A549 treated with AZD9567 at 1 μM for 4 hours (cell line): ENCODE data around the gene TRO. TPM values are rescaled to one million over a fixed set of nuclear protein-coding genes. Genes with fewer than 3 reads are reported as not detected.

Source experiments
- total RNA-seq: library from RNA; stranded (reverse); fragments of 200-300 nt; extraction: Qiagen RNA extraction; gene quantifications from 5 replicates; pipeline ENCODE4 v1.2.3, GENCODE V29; 2022; ENCODE audit not compliant: insufficient read depth

Gene TRO, protein sequence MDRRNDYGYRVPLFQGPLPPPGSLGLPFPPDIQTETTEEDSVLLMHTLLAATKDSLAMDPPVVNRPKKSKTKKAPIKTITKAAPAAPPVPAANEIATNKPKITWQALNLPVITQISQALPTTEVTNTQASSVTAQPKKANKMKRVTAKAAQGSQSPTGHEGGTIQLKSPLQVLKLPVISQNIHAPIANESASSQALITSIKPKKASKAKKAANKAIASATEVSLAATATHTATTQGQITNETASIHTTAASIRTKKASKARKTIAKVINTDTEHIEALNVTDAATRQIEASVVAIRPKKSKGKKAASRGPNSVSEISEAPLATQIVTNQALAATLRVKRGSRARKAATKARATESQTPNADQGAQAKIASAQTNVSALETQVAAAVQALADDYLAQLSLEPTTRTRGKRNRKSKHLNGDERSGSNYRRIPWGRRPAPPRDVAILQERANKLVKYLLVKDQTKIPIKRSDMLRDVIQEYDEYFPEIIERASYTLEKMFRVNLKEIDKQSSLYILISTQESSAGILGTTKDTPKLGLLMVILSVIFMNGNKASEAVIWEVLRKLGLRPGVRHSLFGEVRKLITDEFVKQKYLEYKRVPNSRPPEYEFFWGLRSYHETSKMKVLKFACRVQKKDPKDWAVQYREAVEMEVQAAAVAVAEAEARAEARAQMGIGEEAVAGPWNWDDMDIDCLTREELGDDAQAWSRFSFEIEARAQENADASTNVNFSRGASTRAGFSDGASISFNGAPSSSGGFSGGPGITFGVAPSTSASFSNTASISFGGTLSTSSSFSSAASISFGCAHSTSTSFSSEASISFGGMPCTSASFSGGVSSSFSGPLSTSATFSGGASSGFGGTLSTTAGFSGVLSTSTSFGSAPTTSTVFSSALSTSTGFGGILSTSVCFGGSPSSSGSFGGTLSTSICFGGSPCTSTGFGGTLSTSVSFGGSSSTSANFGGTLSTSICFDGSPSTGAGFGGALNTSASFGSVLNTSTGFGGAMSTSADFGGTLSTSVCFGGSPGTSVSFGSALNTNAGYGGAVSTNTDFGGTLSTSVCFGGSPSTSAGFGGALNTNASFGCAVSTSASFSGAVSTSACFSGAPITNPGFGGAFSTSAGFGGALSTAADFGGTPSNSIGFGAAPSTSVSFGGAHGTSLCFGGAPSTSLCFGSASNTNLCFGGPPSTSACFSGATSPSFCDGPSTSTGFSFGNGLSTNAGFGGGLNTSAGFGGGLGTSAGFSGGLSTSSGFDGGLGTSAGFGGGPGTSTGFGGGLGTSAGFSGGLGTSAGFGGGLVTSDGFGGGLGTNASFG (N-terminal part only)
- total RNA-seq: 0.45 to 0.78 TPM (median 0.70 TPM) in 4 of 5 replicates, not detected in the other

DNA sequence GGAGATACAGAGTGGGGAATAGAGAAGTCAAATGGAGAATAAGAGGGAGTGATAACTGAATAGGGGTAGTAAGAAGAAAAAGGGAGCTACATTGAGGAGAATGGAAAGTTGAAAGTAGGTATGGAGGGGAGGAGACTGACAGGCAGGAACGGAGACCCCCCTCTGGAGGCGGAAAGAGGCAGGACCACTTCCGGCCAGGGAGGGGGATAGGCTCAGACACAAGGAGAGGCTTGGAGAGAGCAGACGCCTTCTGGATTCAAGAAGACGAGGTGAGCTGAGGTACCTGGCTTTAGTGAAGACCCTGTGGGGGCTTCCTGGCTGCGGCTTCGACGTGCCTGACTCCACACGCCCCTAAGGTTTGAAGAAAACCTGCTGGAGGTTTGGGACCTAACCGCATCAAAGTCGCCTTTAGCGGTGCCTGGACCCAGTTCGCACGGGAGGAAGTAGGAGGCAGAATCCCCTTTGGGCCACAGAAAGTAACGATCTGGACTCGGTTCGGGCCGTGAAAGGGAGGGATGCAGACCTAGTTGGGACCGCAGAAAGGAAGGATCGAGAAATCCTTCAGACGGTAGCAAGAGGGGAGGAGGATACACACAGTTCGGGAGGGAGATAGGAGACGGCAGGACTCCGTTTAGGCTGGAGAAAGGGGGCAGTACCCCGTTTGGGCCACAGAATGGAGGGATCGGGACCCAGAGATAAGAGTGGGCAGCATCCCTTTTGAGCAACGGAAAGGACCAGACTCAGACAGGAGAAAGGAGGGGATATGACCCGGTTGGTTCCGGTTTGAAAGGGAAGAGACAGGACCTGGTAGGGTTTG, at the start of gene TRO:
Gene TRO, plus strand, starts transcription at position 215 of the 817 bp plus-strand sequence. CDS start 1,423 bp downstream, outside the sequence.

Other genes starting within 250 kb of the TRO start
- gene ITIH6, start 122.6 kb upstream of the TRO start, total RNA-seq: not detected in 5 replicates
- gene MAGED2, start 113.1 kb upstream of the TRO start, total RNA-seq: 72.2 to 99.2 TPM (median 81.7 TPM) in 5 replicates
- 0.06 to 0.21 TPM (median 0.11 TPM) in 4 of 5 replicates, not detected in the other for gene PFKFB1, start 73.4 kb downstream of the TRO start, total RNA-seq
- 31.7 to 35.6 TPM (median 32.1 TPM) in 5 replicates for gene APEX2, start 79.5 kb downstream of the TRO start, total RNA-seq
- not detected in 5 replicates for gene ALAS2, start 110.2 kb downstream of the TRO start, total RNA-seq
- gene PAGE2B, start 154.2 kb downstream of the TRO start, total RNA-seq: not detected in 5 replicates
- gene PAGE2, start 168.2 kb downstream of the TRO start, total RNA-seq: not detected in 5 replicates